ENCODE data around the gene TMEM270. TPM values are rescaled to one million over a fixed set of nuclear protein-coding genes. Genes with fewer than 3 reads are reported as not detected.

Gene TMEM270
- total and polyA plus RNA-seq, 2 of the 4 experiments (the other 2 are of a cell fraction) = 0.17 TPM; not detected in 1

DNA sequence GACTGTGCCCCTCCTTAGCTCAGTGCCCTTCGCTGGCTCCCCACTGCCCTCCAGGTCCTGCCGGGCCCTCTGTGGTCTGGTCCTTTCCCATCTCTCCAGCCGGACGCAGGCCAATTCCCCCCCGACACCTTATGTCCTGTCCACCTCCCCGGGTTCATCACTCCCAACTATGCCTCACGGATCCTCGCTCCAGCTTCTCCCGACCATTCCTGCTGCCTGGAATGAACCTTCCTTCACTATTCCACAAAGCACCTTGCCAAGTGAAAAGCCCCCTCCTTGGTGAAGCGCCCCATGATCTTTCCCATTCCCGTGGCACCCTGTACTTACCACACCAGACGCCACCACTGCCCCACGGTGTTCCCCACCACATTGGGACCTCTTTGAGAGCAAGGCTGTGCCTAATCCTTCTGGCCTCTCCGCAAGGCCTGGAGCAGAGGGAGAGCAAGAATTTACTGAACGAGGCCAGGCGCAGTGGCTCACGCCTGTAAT lies 47.2 kb downstream of the TMEM270 start:
- ChIA-PET POLR2A (ENCODE audit: unreplicated experiment) (no interaction called here), CTCF (no interaction called here)
- Histone ChIP-seq H3K9ac (ENCODE audit: low read depth, low read length) (no peak overlapping the region), H2AFZ (replicated peaks; ENCODE audit: low read length, poor library complexity) (no peak overlapping the region), H4K91ac (ENCODE audit: insufficient read depth, low read depth, low read length) (no peak overlapping the region), H3K36me3 (ENCODE audit: control insufficient read depth, insufficient read depth, low read length) (no peaks in the 10 kb centered on the region), H3K27ac (ENCODE audit: insufficient read depth, low read length) (no peak overlapping the region), H3K4ac (ENCODE audit: low read depth, low read length) (no peak overlapping the region), H3K9me1 (ENCODE audit: insufficient read depth, low read length) (no peaks in the 10 kb centered on the region), H4K5ac (ENCODE audit: low read depth, low read length) (no peak overlapping the region), H2BK5ac (ENCODE audit: low read depth, low read length, poor library complexity, severe bottlenecking) (no peak overlapping the region), H4K20me1 (ENCODE audit: insufficient read depth, low read length) (no peaks in the 10 kb centered on the region), H3K4me2 (ENCODE audit: low read depth, low read length) (no peak overlapping the region), H3K14ac (replicated peaks; ENCODE audit: low read depth, low read length) (no peak overlapping the region), H3K18ac (ENCODE audit: low read depth, low read length) (no peak overlapping the region), H3K23ac (ENCODE audit: low read depth, low read length) (no peak overlapping the region), H3K79me1 (ENCODE audit: low read depth in 1 of 2, low read length in 2 of 2) (no peaks in the 10 kb centered on the region), H3K4me1 (ENCODE audit: control insufficient read depth, insufficient read depth, low read length) (no peaks in the 10 kb centered on the region; the same call in 1 of the 2 replicates), H2AK5ac (ENCODE audit: low read depth, low read length) (no peak overlapping the region), H2AK9ac (replicated peaks; ENCODE audit: low read depth, low read length, poor library complexity) (peak overlapping the region; percentile 13), H3K4me3 (ENCODE audit: insufficient read depth, low read depth, low read length) (no peak overlapping the region), H4K8ac (ENCODE audit: low read depth in 2 of 2, low read length in 2 of 2) (no peak overlapping the region), H2BK20ac (ENCODE audit: low read depth, low read length) (no peak overlapping the region), H3K9me3 (ENCODE audit: control insufficient read depth, insufficient read depth, low read length) (no peaks in the 10 kb centered on the region), H2BK15ac (ENCODE audit: low read depth, low read length) (peak overlapping the region; percentile 43; the same call in 1 of the 3 replicates), H2BK120ac (ENCODE audit: low read depth, low read length) (no peak overlapping the region), H3K27me3 (ENCODE audit: control insufficient read depth, insufficient read depth, low read length) (no peaks in the 10 kb centered on the region), H3K56ac (ENCODE audit: extremely low read depth, insufficient read depth, low read length) (no peak overlapping the region)
- dilution Hi-C loops (cut with HindIII; ENCODE audit: low sequenced_read_pairs, unreplicated experiment) (no loop called here), intact Hi-C loops (cut with micrococcal nuclease) (no loop called here), in situ Hi-C loops (cut with MboI; ENCODE audit: low sequenced_read_pairs) (no loop called here)
- 98% methylated on average over 5 of the region's 17 CpGs; no CpG with 5 or more reads in 1 of the 2 experiments for WGBS, 2 experiments (ENCODE audit: extremely low coverage in 2 of 2, insufficient read length in 1 of 2)
- TF ChIP-seq, protein P1, sequence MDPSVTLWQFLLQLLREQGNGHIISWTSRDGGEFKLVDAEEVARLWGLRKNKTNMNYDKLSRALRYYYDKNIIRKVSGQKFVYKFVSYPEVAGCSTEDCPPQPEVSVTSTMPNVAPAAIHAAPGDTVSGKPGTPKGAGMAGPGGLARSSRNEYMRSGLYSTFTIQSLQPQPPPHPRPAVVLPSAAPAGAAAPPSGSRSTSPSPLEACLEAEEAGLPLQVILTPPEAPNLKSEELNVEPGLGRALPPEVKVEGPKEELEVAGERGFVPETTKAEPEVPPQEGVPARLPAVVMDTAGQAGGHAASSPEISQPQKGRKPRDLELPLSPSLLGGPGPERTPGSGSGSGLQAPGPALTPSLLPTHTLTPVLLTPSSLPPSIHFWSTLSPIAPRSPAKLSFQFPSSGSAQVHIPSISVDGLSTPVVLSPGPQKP (IDR thresholded peaks at IDR 0.05; ENCODE audit: borderline replicate concordance, low read depth, low read length) = no peak
- TF ChIP-seq MXI1 (IDR thresholded peaks at IDR 0.05; ENCODE audit: borderline replicate concordance, low read depth, low read length) (no peak), MAZ (IDR thresholded peaks at IDR 0.05; ENCODE audit: borderline replicate concordance, low read depth, low read length) (no peak), RAD21 (IDR thresholded peaks at IDR 0.05; ENCODE audit: low read length) (no peak), FOS (IDR thresholded peaks at IDR 0.05; ENCODE audit: low read depth, low read length) (no peak), RCOR1 (IDR thresholded peaks at IDR 0.05; ENCODE audit: insufficient replicate concordance, low read length) (no peak), BHLHE40 (IDR thresholded peaks at IDR 0.05; ENCODE audit: low read depth, low read length) (no peak), CEBPB (IDR thresholded peaks at IDR 0.05; ENCODE audit: low read depth, low read length) (no peak)
- TF ChIP-seq, protein P2, sequence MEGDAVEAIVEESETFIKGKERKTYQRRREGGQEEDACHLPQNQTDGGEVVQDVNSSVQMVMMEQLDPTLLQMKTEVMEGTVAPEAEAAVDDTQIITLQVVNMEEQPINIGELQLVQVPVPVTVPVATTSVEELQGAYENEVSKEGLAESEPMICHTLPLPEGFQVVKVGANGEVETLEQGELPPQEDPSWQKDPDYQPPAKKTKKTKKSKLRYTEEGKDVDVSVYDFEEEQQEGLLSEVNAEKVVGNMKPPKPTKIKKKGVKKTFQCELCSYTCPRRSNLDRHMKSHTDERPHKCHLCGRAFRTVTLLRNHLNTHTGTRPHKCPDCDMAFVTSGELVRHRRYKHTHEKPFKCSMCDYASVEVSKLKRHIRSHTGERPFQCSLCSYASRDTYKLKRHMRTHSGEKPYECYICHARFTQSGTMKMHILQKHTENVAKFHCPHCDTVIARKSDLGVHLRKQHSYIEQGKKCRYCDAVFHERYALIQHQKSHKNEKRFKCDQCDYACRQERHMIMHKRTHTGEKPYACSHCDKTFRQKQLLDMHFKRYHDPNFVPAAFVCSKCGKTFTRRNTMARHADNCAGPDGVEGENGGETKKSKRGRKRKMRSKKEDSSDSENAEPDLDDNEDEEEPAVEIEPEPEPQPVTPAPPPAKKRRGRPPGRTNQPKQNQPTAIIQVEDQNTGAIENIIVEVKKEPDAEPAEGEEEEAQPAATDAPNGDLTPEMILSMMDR (conservative IDR thresholded peaks at IDR 0.05; ENCODE audit: low read depth, low read length) = no peak
- TF ChIP-seq, protein P3, sequence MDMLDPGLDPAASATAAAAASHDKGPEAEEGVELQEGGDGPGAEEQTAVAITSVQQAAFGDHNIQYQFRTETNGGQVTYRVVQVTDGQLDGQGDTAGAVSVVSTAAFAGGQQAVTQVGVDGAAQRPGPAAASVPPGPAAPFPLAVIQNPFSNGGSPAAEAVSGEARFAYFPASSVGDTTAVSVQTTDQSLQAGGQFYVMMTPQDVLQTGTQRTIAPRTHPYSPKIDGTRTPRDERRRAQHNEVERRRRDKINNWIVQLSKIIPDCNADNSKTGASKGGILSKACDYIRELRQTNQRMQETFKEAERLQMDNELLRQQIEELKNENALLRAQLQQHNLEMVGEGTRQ (IDR thresholded peaks at IDR 0.05; ENCODE audit: low read depth, low read length) = no peak
- no TSS peak for BruUV-seq (replicated peaks)
- no peak for ATAC-seq (ENCODE audit: low read depth)
- DNase-seq = no peak
